GM23338 (cell line): ENCODE results near the gene C1orf198. TPM values are rescaled to one million over a fixed set of nuclear protein-coding genes. Genes with fewer than 3 reads are reported as not detected.

Source experiments
- ATAC-seq: fragments of 200-7000 bp; cut with Tn5 transposase; 3 replicates; pipeline ENCODE4 v1.9.1; 2020
- DNase-seq: peaks from one replicate; pipeline ENCODE4 v3.0.0-alpha.2; 2015; ENCODE audit warnings: low spot score
- H2AFZ ChIP-seq: fragments of 200-600 bp; sonication (generic); 2 replicates; pipeline ENCODE4 v1.8.0; 2016; ENCODE audit warnings: antibody characterized with exemption, mild to moderate bottlenecking, moderate library complexity
- H3F3A ChIP-seq: fragments of 200-600 bp; sonication (generic); replicated peaks from 2 replicates; pipeline ENCODE4 v1.8.0; 2017; ENCODE audit warnings: antibody characterized with exemption, mixed run types, low read depth
- H3K27ac ChIP-seq: fragments of 200-600 bp; sonication (generic); 2 replicates; pipeline ENCODE4 v1.6.1; 2016; ENCODE audit warnings: low read depth
- H3K27me3 ChIP-seq: fragments of 200-600 bp; sonication (generic); 2 replicates; pipeline ENCODE4 v1.8.0; 2016; ENCODE audit warnings: mild to moderate bottlenecking, mixed run types, moderate library complexity; ENCODE audit not compliant: insufficient read depth
- H3K36me3 ChIP-seq: fragments of 200-600 bp; sonication (generic); 2 replicates; pipeline ENCODE4 v1.8.0; 2016; ENCODE audit warnings: mild to moderate bottlenecking; ENCODE audit not compliant: insufficient read depth
- H3K4me1 ChIP-seq: fragments of 200-600 bp; sonication (generic); 2 replicates; pipeline ENCODE4 v1.8.0; 2016; ENCODE audit warnings: mild to moderate bottlenecking, moderate library complexity; ENCODE audit not compliant: insufficient read depth
- H3K4me2 ChIP-seq: fragments of 200-600 bp; sonication (generic); 2 replicates; pipeline ENCODE4 v1.7.1; 2017; ENCODE audit warnings: mixed run types
- H3K4me3 ChIP-seq: fragments of 200-600 bp; sonication (generic); 2 replicates; pipeline ENCODE4 v1.6.1; 2016; ENCODE audit warnings: mixed run types
- H3K79me2 ChIP-seq: fragments of 200-600 bp; sonication (generic); replicated peaks from 2 replicates; pipeline ENCODE4 v1.8.0; 2017; ENCODE audit warnings: mild to moderate bottlenecking; ENCODE audit not compliant: insufficient read depth
- H3K9me2 ChIP-seq: fragments of 200-600 bp; sonication (generic); 2 replicates; pipeline ENCODE4 v1.8.0; 2017; ENCODE audit not compliant: insufficient read depth
- H4K20me1 ChIP-seq: fragments of 200-600 bp; sonication (generic); replicated peaks from 2 replicates; pipeline ENCODE4 v1.8.0; 2017; ENCODE audit warnings: mild to moderate bottlenecking; ENCODE audit not compliant: insufficient read depth
- H3K27ac Mint-ChIP-seq: 2 replicates; pipeline ENCODE4 v1.8.0; 2020; ENCODE audit warnings: inconsistent platforms, mild to moderate bottlenecking, moderate library complexity, mixed read lengths
- H3K27me3 Mint-ChIP-seq: 3 replicates; pipeline ENCODE4 v1.8.0; 2022; ENCODE audit warnings: low read depth, mild to moderate bottlenecking, moderate library complexity, mixed read lengths, inconsistent platforms; ENCODE audit not compliant: insufficient read depth, poor library complexity
- H3K36me3 Mint-ChIP-seq: 3 replicates; pipeline ENCODE4 v1.8.0; 2021; ENCODE audit warnings: low read depth, mild to moderate bottlenecking, inconsistent platforms, moderate library complexity, mixed read lengths
- H3K4me1 Mint-ChIP-seq: 3 replicates; pipeline ENCODE4 v1.8.0; 2020; ENCODE audit warnings: mild to moderate bottlenecking, inconsistent platforms, mixed read lengths
- H3K4me3 Mint-ChIP-seq: 3 replicates; pipeline ENCODE4 v1.8.0; 2021; ENCODE audit warnings: moderate library complexity, mild to moderate bottlenecking, inconsistent platforms, mixed read lengths
- H3K9me3 Mint-ChIP-seq: 3 replicates; pipeline ENCODE4 v1.8.0; 2020; ENCODE audit warnings: moderate library complexity, mild to moderate bottlenecking, inconsistent platforms, mixed read lengths
- EZH2 ChIP-seq: fragments of 200-600 bp; sonication (generic); IDR thresholded peaks from one replicate; pipeline ENCODE4 v1.8.0; 2017; ENCODE audit warnings: antibody characterized with exemption, mild to moderate bottlenecking, low read depth; ENCODE audit not compliant: unreplicated experiment
- ZNF462 ChIP-seq: fragments of 250-450 bp; sonication (Bioruptor Pico); IDR thresholded peaks from 2 replicates; pipeline ENCODE4 v1.5.0; 2020; ENCODE audit warnings: mild to moderate bottlenecking, moderate library complexity
- polyA plus RNA-seq: library from polyadenylated mRNA; unstranded; fragments of >200 nt; fragmentation: Nextera tagmentation; extraction: Ambion mirVana; gene quantifications from 2 replicates; pipeline ENCODE4 v1.2.1, GENCODE V29; 2016
- total RNA-seq: library from RNA; depleted of rRNA; stranded (reverse); fragments of >200 nt; shearing (Covaris generic); gene quantifications from 2 replicates; pipeline ENCODE4 v1.2.3, GENCODE V29; 2014
- TF ChIP-seq, protein P1 (sequence below), 2 experiments: fragments of 200-600 bp in 1 of 2; sonication (generic) in 1 of 2; conservative IDR thresholded peaks; 2 replicates each; pipeline versions ENCODE4 v1.5.1 to v1.6.1; 2016 to 2017; ENCODE audit warnings: antibody characterized with exemption in 2 of 2, low read depth in 2 of 2, mild to moderate bottlenecking in 2 of 2, moderate library complexity in 1 of 2

C1orf198 gene
- total and polyA plus RNA-seq, 2 experiments from 2014 or later = 14.9 to 46.6 TPM

DNA sequence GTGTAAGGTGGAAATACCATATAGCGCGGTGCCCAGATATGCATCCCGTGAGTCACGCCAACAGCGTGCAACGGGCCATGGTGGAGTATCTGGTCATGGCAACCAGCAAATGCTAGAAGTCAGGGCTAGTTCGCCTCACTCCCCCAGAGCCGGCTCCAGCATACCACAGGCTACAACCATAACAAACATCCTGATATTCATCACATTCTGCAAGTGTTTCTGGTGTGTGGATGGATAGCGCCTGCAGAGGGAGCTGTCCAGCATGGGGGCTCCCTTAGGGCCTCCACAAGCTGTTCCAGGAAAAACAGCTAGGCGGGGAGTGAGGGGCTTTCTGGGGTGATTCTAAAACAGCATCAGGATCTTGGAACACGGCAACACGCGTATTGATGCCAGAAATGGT, 6.8 kb downstream of the C1orf198 start (continued):
- no peak for TF ChIP-seq ZNF462

GRCh38 chr1:230860617-230861384, 7.5 kb downstream of the C1orf198 start:
- peaks cover 94% of the 10 kb centered on the region for H3K79me2 ChIP-seq
- H3K27me3 ChIP-seq = no peaks in the 10 kb centered on the region
- ATAC-seq = peak; percentile 30
- Mint-ChIP-seq H3K4me1 (peaks cover 70% of the 10 kb centered on the region), H3K4me3 (no peak overlapping the region), H3K27ac (no peak overlapping the region), H3K36me3 (peaks cover 6% of the 10 kb centered on the region; the same call in 1 of the 3 replicates), H3K27me3 (no peaks in the 10 kb centered on the region), H3K9me3 (no peaks in the 10 kb centered on the region)
- TF ChIP-seq, protein P1, sequence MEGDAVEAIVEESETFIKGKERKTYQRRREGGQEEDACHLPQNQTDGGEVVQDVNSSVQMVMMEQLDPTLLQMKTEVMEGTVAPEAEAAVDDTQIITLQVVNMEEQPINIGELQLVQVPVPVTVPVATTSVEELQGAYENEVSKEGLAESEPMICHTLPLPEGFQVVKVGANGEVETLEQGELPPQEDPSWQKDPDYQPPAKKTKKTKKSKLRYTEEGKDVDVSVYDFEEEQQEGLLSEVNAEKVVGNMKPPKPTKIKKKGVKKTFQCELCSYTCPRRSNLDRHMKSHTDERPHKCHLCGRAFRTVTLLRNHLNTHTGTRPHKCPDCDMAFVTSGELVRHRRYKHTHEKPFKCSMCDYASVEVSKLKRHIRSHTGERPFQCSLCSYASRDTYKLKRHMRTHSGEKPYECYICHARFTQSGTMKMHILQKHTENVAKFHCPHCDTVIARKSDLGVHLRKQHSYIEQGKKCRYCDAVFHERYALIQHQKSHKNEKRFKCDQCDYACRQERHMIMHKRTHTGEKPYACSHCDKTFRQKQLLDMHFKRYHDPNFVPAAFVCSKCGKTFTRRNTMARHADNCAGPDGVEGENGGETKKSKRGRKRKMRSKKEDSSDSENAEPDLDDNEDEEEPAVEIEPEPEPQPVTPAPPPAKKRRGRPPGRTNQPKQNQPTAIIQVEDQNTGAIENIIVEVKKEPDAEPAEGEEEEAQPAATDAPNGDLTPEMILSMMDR (conservative IDR thresholded peaks at IDR 0.05; ENCODE audit: low read depth in 2 of 2) = peak; percentile 53 to 67
- no peak for TF ChIP-seq EZH2
- H3K4me1 ChIP-seq = peaks cover 33% of the 10 kb centered on the region
- no peaks in the 10 kb centered on the region for H3K36me3 ChIP-seq
- H2AFZ ChIP-seq = no peak overlapping the region
- no peak overlapping the region for H3K27ac ChIP-seq
- H3K9me2 ChIP-seq = no peaks in the 10 kb centered on the region
- DNase-seq = peak; percentile 60
- no peak overlapping the region for H3K4me3 ChIP-seq
- H3K4me2 ChIP-seq = no peak overlapping the region
- peaks cover 36% of the 10 kb centered on the region; the same call in 1 of the 2 replicates for H4K20me1 ChIP-seq
- H3F3A ChIP-seq = no peaks in the 10 kb centered on the region
